SH-SY5Y (cell line): ENCODE measurements around the gene PPP2R1B.

Source experiments
- GATA2 ChIP-seq: IDR thresholded peaks from 2 replicates; pipeline ENCODE4 v1.6.1; 2011; ENCODE audit warnings: mild to moderate bottlenecking, low read depth, low read length
- GATA3 ChIP-seq: IDR thresholded peaks from 2 replicates; pipeline ENCODE4 v1.6.1; 2011; ENCODE audit warnings: low read depth, mild to moderate bottlenecking, low read length, moderate library complexity

The PPP2R1B gene

DNA sequence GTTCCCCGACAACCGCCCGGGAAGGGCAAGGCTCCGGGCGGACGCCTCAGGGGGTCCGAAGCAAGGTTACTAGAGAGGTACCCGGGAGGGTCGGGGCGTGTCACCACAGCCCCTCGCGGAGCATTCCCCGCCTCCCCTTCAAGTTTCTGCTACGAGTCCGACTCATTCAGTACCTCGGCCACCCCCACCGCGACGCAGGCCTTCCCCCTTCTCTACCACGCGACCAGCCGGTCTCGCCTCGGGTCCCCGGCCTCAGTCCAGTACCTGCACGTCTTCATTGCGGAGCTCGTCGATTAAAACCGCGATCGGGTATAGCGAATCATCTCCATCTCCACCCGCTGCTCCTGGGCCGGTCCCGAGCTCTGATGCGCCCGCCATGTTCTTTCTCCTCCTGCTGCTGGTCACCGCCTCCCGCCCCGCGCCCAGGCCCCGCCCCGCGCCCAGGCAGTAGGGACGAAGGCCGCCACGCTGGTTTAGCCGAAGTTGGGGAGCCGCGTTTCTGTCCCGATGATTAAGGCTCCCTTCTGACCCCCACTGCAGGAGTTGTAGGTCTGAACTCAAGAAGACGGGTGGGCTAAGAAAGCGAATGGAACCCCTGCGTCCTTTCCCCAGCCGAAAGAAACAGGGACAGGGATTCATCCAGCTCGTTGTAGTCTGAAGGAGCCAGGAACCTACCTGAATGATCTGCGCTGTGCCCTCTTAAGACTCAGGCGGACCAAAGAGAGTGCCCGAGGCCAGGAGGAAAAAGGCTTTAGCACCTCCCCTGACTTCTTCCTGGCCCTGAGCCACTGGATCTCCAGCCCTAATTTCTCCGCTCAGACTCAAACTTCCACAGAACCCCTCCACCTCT is at the start of gene PPP2R1B:
TSS of gene PPP2R1B (minus strand) at position 406 of the 850 bp plus-strand sequence. CDS start at position 378, 28 bp downstream.
- TF ChIP-seq GATA3 (no peak), GATA2 (no peak)

DNA sequence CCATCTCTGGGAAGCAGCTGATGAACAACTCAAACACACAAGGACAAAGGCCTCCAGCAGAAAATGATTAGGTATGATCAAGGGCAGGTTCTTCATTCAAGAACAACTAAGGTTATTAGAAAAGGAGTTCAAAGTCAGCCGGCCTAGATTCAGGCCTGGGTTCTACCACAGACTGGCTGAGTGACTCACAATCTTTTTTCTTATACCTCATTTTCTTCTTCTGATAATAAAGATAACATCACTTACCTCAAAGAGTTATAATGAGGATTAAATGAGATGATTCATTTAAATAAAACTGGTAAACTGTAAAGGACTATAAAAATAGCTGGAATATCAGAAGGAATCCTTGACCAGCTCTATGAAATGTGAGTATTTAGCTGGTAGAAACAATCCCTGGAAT is 49.3 kb upstream of the PPP2R1B start:
- TF ChIP-seq GATA2, result no peak

DNA sequence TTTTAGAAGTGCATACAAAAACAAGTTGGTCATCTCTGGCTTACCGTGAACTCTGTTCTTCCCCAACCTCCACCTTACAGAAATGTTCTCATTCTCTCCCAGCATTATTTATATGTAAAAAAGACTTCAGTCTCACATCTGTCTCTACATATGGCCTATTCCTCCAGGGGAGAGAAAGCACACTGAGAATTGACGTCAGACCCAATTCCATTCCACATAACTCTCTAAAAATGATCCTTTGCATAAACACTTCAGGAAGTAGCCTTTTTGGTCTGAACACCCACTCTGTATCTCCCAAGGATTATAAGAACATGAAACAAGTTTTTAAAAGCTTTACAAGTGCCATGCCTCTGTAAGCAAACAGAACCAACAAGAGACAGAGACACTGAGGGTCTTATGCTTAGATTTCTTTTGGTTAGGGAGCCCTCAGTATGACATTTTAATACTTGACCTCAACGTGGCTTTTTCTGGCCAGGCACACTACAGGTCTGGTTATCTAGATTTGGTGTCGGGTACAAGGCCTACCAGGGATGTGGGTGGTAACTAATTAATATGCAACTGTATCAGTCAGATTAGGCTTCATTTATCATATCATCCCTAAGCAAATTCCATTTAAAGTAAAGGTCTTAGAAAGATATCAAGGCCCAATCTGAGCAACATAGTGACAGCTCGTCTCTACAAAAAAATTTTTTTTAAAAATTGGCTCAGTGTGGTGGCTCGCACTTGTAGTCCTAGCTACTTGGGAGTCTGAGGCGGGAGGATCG is 48.5 kb upstream of the PPP2R1B start:
- TF ChIP-seq GATA2 (no peak), GATA3 (no peak)

DNA sequence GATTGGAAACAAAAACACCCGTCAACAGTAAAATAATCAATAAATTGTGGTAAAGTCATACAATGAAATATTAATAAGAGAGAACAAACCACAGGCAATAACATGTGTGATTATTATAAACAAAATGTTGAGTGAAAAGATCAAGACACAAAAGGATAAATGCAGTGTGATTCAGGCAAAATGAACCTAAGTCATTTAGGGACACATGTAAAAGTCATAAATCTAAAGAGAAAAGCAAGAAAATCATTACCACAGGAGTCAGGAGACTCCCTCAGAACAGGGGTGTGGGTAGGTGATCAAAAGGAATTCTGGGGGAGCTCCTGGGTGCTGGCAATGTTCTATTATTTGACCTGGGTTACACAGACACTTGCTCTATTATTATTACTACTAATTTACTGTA is 47.9 kb upstream of the PPP2R1B start:
- TF ChIP-seq GATA2 (no peak), GATA3 (no peak)

DNA sequence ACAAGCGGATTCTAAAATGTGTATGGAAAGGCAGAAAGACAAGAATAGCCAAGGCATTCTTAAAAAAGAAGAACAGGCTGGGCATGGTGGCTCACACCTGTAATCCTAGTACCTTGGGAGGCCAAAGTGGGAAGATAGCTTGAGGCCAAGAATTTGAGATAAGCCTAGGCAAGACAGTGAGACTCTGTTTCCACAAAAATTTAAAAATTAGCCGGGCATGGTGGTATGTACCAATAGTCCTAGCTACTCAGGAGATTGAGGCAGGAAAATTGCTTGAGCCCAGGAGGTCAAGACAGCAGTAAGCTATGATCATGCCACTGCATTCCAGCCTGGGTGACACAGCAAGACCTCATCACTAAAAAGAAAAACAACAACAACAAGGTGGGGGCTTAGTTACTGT is 46.0 kb upstream of the PPP2R1B start:
- TF ChIP-seq GATA2 (no peak), GATA3 (no peak)

DNA sequence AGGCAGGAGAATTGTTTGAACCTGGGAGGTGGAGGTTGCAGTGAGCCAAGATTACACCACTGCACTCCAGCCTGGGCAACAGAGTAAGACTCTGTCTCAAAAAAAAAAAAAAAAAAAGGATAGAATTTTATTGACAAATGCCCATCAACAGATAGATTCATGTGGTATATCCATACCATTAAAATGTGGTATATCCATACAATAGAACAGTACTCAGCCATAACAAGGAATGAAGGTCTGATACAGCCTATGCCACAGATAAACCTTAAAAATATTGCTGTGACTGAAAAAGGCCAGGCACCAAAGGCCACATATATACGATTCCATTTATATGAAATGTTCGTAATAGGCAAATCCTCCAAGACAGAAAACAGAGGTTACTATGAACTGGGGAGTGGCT is 45.3 kb upstream of the PPP2R1B start:
- TF ChIP-seq GATA2 (no peak), GATA3 (no peak)

DNA sequence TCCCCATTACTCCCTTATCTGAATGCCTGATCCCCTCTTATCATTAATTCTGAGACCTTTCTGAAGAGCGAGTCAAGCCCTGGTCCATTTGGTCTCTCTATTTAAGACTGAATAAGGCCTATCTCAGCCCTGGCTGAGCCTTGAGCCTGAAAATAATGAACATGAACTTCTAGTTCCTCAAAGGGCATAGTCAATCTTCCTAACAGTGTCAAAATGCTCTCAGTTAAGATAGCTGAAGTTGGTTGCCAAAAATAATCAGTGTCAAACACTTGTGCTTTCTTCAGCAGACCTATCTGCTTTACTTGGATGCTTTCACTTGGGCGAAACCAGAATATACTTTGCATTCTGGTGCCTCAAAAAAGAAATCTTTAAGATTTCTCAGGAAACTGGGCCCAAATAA is 42.6 kb upstream of the PPP2R1B start:
- TF ChIP-seq GATA3, result no peak
- TF ChIP-seq GATA2, result no peak

DNA sequence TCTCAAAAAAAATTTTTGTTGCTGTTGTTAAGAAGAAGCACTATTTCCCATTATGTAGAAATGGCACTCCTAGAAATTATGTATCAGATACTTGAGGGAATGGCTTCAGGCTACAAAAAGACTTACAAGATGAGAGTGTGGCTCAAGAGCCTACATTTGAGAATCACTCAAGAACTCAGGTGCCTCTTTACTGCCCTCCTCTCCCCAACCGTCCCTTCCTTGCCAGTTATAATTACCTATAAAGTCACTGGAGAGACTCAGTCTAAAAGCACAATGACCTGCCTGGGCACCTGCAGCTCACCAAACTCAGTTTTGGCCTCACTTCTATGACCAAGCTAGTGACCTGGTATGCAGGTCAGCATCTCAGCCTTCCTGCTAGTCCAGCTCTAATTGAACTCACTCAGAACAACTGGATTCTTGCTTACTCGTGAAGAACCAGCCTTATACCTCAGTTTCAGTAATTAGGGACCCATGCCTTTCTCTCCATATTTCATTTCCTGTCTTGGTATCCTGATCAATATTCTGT is 41.9 kb upstream of the PPP2R1B start:
- TF ChIP-seq GATA3, result no peak
- TF ChIP-seq GATA2, result no peak

DNA sequence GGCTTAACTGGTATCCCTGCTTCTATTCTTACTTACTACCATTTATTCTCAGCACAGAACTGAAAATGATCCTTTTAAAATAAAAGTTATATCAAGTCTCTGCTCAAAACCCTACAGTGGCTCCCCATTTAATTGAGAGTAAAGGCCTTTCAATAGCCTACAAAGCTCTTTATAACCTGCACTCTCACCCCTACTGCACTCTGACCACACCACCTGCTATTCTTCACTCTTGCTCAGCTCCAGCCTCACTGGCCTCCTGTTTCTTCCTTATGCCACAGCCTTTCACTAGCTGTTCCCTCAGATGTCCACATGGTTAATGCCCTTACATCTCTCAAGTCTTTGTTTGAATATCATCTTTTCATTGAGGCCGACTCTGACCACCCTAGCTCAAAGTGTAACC is 40.9 kb upstream of the PPP2R1B start:
- TF ChIP-seq GATA3 (no peak), GATA2 (no peak)

DNA sequence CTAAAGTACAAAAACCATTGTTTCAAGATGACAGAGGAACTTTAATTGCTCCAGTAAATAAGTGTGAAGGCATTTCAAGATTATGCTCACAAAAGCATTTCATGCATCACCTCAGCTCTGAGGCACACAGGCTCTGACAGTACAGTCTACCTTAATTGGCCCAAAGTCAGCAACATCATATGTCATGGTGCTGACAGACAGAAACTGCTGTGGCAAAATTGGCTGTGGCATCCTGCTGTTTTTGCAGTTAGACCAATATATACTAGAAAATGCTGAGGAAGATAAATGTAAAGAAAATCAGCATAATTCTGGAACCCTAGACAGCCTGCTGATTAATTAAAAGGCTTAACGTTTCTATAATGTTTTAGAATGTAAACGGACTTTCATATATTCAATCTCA is 34.9 kb upstream of the PPP2R1B start:
- TF ChIP-seq GATA2, result no peak
- TF ChIP-seq GATA3, result no peak

DNA sequence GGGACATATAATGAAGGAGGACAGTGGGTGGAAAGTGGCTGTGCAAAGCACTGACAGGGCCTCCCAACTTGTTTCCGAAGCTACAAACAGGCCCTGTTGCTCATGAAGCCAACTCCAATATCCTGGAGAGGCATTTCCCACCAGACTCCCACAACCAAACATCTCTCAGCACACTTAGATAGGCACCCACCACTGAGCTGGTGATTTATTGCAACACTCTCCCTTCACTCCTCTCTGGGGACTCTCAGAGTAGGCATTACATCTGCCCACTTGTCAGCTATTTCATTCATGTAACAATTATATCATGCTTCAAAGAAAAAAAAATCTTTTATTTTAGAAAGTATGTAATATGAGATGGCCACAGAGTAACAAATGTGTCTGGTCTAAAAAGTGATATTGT is 32.1 kb upstream of the PPP2R1B start:
- TF ChIP-seq GATA3, result no peak
- no peak for TF ChIP-seq GATA2

DNA sequence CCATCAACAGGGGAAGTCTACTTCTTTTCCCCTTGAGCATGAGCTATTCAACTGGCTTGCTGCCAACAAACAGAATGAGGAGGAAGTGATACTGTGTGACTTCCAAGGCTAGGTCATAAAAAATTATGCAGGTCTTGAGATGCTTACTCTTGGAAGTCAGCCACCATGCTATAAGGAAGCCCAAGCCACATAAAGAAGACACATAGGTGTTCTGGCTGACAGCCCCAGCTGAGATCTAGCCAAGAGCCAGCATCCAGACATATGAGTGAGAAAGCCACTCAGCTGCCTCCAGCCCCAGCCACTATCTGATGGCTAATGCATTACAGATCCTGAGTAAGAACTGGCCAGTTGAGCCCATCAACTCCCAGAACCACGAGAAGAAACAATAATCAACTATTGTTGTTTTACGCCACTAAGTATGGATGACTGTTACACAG is 31.0 kb upstream of the PPP2R1B start:
- TF ChIP-seq GATA3, result no peak
- no peak for TF ChIP-seq GATA2

DNA sequence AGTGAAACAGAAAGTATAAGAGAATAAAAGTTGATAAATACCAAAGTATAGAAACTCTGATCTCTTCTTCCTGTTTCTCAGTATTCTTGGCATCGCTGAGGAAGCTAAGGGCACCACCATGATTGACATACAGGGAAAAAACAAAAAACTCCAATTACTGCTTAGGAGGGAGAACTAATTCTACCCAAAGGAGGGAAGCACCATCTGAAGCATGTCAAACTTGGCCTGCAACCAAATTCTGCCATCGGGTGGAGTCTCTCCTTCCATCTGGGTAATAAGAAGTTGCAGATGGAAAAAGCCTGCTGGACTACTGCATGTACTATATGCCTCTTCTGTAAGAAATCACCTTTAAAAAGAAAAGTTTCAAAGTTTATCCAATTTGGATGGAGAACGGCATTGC is 30.5 kb upstream of the PPP2R1B start:
- TF ChIP-seq GATA3 (no peak), GATA2 (no peak)

DNA sequence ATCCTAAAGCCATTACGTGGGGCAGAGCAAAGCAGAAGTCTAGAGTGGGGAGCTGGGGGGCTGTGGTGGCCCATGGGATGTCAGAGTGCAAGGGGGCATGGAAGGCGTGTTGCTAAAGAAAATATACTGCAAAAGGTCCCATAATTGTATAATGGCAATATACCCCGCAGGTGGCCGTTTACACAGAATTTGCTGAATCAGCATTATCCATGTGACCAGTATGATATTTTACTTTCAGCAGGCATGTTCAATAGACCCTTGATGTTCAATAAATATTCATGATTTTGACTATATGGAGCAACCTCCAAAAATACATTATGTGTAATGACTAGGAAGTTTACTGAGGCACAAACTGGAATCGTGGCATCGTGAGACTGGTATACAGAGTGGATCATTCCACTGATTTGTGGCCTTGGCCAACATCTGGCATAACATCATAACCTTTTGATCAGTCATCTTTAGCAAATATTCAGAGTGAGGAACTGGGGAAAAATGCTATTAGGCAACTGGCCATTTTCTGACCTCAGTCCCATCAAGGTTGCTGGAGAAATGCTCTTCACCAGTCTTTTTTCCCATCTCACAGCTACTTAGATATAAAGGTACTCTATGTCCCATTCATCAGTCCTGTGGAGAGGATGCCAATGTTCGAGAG is 29.3 kb upstream of the PPP2R1B start:
- TF ChIP-seq GATA2, result no peak
- no peak for TF ChIP-seq GATA3

DNA sequence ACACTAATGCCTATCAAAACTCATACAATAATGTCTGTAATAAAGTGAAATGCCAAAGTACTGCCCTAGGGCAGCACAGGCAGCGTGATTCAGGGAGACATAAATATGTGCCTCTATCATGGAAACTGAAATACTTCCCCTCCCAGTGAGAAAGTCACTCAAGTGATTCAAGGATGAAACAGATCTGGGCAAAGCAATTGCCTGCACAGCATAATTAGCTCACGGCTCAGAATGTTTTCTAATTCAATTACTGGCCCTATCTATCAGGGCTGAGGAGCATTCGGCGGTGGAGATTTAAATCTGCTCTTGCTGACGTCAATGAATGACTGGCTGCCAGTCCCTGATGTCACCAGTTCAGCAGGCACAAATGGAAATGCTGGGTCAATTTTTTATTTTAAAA is 27.7 kb upstream of the PPP2R1B start:
- TF ChIP-seq GATA3 (peak; percentile 88), GATA2 (peak; percentile 97)
